ENCODE measurements around the gene FAM53B.

The FAM53B gene

GRCh38 chr10:124742413-124743190 lies 1.6 kb downstream of the FAM53B start:
- DNase-seq = peak in 1 of 2 donors; percentile 41
- H3K4me1 ChIP-seq (ENCODE audit: control insufficient read depth in 1 of 2, insufficient read depth in 2 of 2, low read length in 2 of 2) = peaks cover 10% of the 10 kb centered on the region in 2 experiments
- no peak overlapping the region for H3K9ac ChIP-seq (ENCODE audit: low read length)
- peak overlapping the region; percentile 0 for H2AFZ ChIP-seq (ENCODE audit: insufficient read depth, low read length, poor library complexity)
- H3K9me3 ChIP-seq (ENCODE audit: insufficient read depth, low read depth, low read length) = peaks cover 5% of the 10 kb centered on the region
- H3K36me3 ChIP-seq (ENCODE audit: control insufficient read depth in 1 of 2, insufficient read depth in 2 of 2, low read length in 2 of 2) = no peaks in the 10 kb centered on the region
- WGBS (ENCODE audit: extremely low coverage, insufficient coverage, insufficient read length) = no CpG with 5 or more reads among the region's 42 CpGs
- H3K18ac ChIP-seq (ENCODE audit: low read length) = no peak overlapping the region
- no peak overlapping the region for H2BK5ac ChIP-seq (ENCODE audit: low read depth, low read length, poor library complexity)
- no peak overlapping the region for H3K14ac ChIP-seq (ENCODE audit: low read length)
- no peak overlapping the region for H2BK120ac ChIP-seq (ENCODE audit: insufficient read depth, low read length, poor library complexity)
- H3K4me2 ChIP-seq (ENCODE audit: low read length) = peak overlapping the region; percentile 99
- no peak overlapping the region for H4K12ac ChIP-seq (ENCODE audit: low read depth, low read length)
- peak overlapping the region; percentile 82 for H3K4me3 ChIP-seq (ENCODE audit: low read depth, low read length)
- no peak overlapping the region for H2AK5ac ChIP-seq (ENCODE audit: low read length)
- H4K91ac ChIP-seq (ENCODE audit: low read depth, low read length) = no peak overlapping the region
- H3K27me3 ChIP-seq (ENCODE audit: insufficient read depth, low read length) = no peaks in the 10 kb centered on the region
- no peak overlapping the region for H3K23ac ChIP-seq (ENCODE audit: low read length)
- H3K79me1 ChIP-seq (ENCODE audit: low read length) = peaks cover 7% of the 10 kb centered on the region
- H3K79me2 ChIP-seq (ENCODE audit: control insufficient read depth, insufficient read depth, low read length, poor library complexity) = peaks cover 7% of the 10 kb centered on the region
- no peak overlapping the region for H4K8ac ChIP-seq (ENCODE audit: low read depth, low read length)
- H3K4ac ChIP-seq (ENCODE audit: low read depth, low read length) = no peak overlapping the region
- H2BK12ac ChIP-seq (ENCODE audit: low read length) = no peak overlapping the region
- no peak overlapping the region for H3K27ac ChIP-seq (ENCODE audit: low read depth, low read length)

DNA sequence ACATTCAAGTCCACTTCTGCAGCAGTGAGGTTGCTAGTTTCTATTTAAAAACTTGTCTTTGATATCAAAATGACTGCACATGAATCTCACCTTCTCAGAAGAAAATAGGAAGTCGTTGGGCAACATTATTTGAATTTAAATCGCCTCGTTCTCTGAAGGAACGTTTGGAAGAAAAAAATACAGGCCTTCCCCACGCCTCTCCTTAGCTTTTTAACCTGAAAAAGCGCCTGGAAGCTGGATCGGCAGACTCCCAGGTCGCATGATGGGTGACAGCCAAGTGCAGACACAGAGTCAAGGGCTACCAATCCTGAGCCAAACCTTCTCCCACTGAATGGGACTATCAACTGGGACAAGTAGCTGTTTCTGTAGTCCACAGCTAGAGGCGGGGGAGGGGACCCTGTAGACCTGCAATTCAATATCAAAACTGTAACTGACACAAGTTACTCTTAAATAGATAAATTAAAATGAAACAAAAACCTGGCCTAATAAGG lies 2.2 kb downstream of the FAM53B start:
- Histone ChIP-seq H3K14ac (ENCODE audit: low read length) (no peak overlapping the region), H3K4me2 (ENCODE audit: low read length) (no peak overlapping the region), H2AFZ (ENCODE audit: insufficient read depth, low read length, poor library complexity) (no peak overlapping the region), H3K27ac (ENCODE audit: low read depth, low read length) (no peak overlapping the region), H3K79me2 (ENCODE audit: control insufficient read depth, insufficient read depth, low read length, poor library complexity) (peaks cover 7% of the 10 kb centered on the region), H4K12ac (ENCODE audit: low read depth, low read length) (no peak overlapping the region), H2BK12ac (ENCODE audit: low read length) (no peak overlapping the region), H3K4me3 (ENCODE audit: low read depth, low read length) (no peak overlapping the region), H3K9ac (ENCODE audit: low read length) (no peak overlapping the region), H4K91ac (ENCODE audit: low read depth, low read length) (no peak overlapping the region), H4K8ac (ENCODE audit: low read depth, low read length) (no peak overlapping the region), H3K79me1 (ENCODE audit: low read length) (peaks cover 7% of the 10 kb centered on the region), H2BK120ac (ENCODE audit: insufficient read depth, low read length, poor library complexity) (no peak overlapping the region), H2AK5ac (ENCODE audit: low read length) (no peak overlapping the region), H3K27me3 (ENCODE audit: insufficient read depth, low read length) (no peaks in the 10 kb centered on the region), H3K36me3 (ENCODE audit: control insufficient read depth in 1 of 2, insufficient read depth in 2 of 2, low read length in 2 of 2) (no peaks in the 10 kb centered on the region), H3K4ac (ENCODE audit: low read depth, low read length) (no peak overlapping the region), H3K4me1 (ENCODE audit: control insufficient read depth in 1 of 2, insufficient read depth in 2 of 2, low read length in 2 of 2) (peaks cover 10% of the 10 kb centered on the region in 2 experiments), H2BK5ac (ENCODE audit: low read depth, low read length, poor library complexity) (no peak overlapping the region), H3K18ac (ENCODE audit: low read length) (no peak overlapping the region), H3K9me3 (ENCODE audit: insufficient read depth, low read depth, low read length) (peaks cover 5% of the 10 kb centered on the region), H3K23ac (ENCODE audit: low read length) (no peak overlapping the region)
- no CpG with 5 or more reads among the region's 9 CpGs for WGBS (ENCODE audit: extremely low coverage, insufficient coverage, insufficient read length)
- DNase-seq = no peak

DNA sequence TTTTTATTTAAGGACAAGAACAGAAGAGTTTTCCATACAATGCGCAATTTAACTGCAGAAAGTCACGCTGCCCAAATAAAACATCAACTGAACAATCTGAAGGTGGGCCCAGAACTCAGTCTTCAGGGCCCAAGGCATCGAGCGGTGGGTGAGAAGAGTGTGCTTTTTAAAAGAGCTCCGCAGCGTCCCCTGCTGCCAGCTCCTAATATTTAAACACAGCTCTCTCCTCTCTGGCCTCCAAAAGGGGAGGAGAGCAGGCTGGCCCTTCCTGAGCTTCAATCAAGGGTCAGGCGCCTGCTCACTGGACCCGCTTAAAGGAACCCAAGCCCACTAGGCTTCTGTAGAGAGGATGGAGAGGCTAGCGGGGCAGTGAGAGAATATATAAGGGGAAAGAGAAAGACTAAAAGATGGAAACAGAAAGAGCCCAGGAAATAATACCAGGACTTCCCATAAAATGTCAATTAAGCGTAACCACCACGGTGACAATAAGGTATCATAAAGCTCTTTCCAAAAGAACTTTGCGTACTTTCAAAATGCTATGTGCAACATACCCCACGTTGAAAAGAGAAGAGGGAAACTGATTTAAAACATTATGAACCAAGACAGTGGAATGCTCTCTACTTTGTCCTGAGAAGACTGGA lies 2.8 kb downstream of the FAM53B start:
- DNase-seq = peak; percentile 76 to 91
- no peak overlapping the region for H3K9ac ChIP-seq (ENCODE audit: low read length)
- no peaks in the 10 kb centered on the region for H3K36me3 ChIP-seq (ENCODE audit: control insufficient read depth in 1 of 2, insufficient read depth in 2 of 2, low read length in 2 of 2)
- H4K8ac ChIP-seq (ENCODE audit: low read depth, low read length) = no peak overlapping the region
- no peak overlapping the region for H3K4me2 ChIP-seq (ENCODE audit: low read length)
- H3K23ac ChIP-seq (ENCODE audit: low read length) = no peak overlapping the region
- peaks cover 5% of the 10 kb centered on the region for H3K9me3 ChIP-seq (ENCODE audit: insufficient read depth, low read depth, low read length)
- no peak overlapping the region for H2BK5ac ChIP-seq (ENCODE audit: low read depth, low read length, poor library complexity)
- no peak overlapping the region for H2AK5ac ChIP-seq (ENCODE audit: low read length)
- no peak overlapping the region for H3K14ac ChIP-seq (ENCODE audit: low read length)
- no peak overlapping the region for H3K27ac ChIP-seq (ENCODE audit: low read depth, low read length)
- WGBS (ENCODE audit: extremely low coverage, insufficient coverage, insufficient read length) = no CpG with 5 or more reads among the region's 13 CpGs
- no peak overlapping the region for H2AFZ ChIP-seq (ENCODE audit: insufficient read depth, low read length, poor library complexity)
- no peak overlapping the region for H4K91ac ChIP-seq (ENCODE audit: low read depth, low read length)
- no peak overlapping the region for H2BK120ac ChIP-seq (ENCODE audit: insufficient read depth, low read length, poor library complexity)
- H3K4ac ChIP-seq (ENCODE audit: low read depth, low read length) = no peak overlapping the region
- H3K79me2 ChIP-seq (ENCODE audit: control insufficient read depth, insufficient read depth, low read length, poor library complexity) = peaks cover 7% of the 10 kb centered on the region
- no peaks in the 10 kb centered on the region for H3K27me3 ChIP-seq (ENCODE audit: insufficient read depth, low read length)
- no peak overlapping the region for H2BK12ac ChIP-seq (ENCODE audit: low read length)
- H4K12ac ChIP-seq (ENCODE audit: low read depth, low read length) = no peak overlapping the region
- H3K18ac ChIP-seq (ENCODE audit: low read length) = no peak overlapping the region
- peaks cover 10% of the 10 kb centered on the region in 2 experiments for H3K4me1 ChIP-seq (ENCODE audit: control insufficient read depth in 1 of 2, insufficient read depth in 2 of 2, low read length in 2 of 2)
- no peak overlapping the region for H3K4me3 ChIP-seq (ENCODE audit: low read depth, low read length)
- H3K79me1 ChIP-seq (ENCODE audit: low read length) = peaks cover 7% of the 10 kb centered on the region

- Histone ChIP-seq H3K27me3 (ENCODE audit: insufficient read depth, low read length) (no peaks in the 10 kb centered on the region), H3K27ac (ENCODE audit: low read depth, low read length) (no peak overlapping the region), H3K4ac (ENCODE audit: low read depth, low read length) (no peak overlapping the region), H2AFZ (ENCODE audit: insufficient read depth, low read length, poor library complexity) (no peak overlapping the region), H3K4me2 (ENCODE audit: low read length) (no peak overlapping the region), H4K8ac (ENCODE audit: low read depth, low read length) (no peak overlapping the region), H3K4me3 (ENCODE audit: low read depth, low read length) (no peak overlapping the region), H3K4me1 (ENCODE audit: control insufficient read depth in 1 of 2, insufficient read depth in 2 of 2, low read length in 2 of 2) (peaks cover 11 to 14% of the 10 kb centered on the region in 2 experiments), H2BK120ac (ENCODE audit: insufficient read depth, low read length, poor library complexity) (no peak overlapping the region), H3K79me2 (ENCODE audit: control insufficient read depth, insufficient read depth, low read length, poor library complexity) (peaks cover 7% of the 10 kb centered on the region), H3K36me3 (ENCODE audit: control insufficient read depth in 1 of 2, insufficient read depth in 2 of 2, low read length in 2 of 2) (no peaks in the 10 kb centered on the region), H4K12ac (ENCODE audit: low read depth, low read length) (no peak overlapping the region), H2BK5ac (ENCODE audit: low read depth, low read length, poor library complexity) (no peak overlapping the region), H3K14ac (ENCODE audit: low read length) (no peak overlapping the region), H3K9me3 (ENCODE audit: insufficient read depth, low read depth, low read length) (peaks cover 5% of the 10 kb centered on the region), H4K91ac (ENCODE audit: low read depth, low read length) (no peak overlapping the region), H2BK12ac (ENCODE audit: low read length) (no peak overlapping the region), H3K23ac (ENCODE audit: low read length) (no peak overlapping the region), H3K18ac (ENCODE audit: low read length) (no peak overlapping the region), H2AK5ac (ENCODE audit: low read length) (no peak overlapping the region), H3K79me1 (ENCODE audit: low read length) (peaks cover 7% of the 10 kb centered on the region), H3K9ac (ENCODE audit: low read length) (no peak overlapping the region)
- no peak for DNase-seq
- WGBS (ENCODE audit: extremely low coverage, insufficient coverage, insufficient read length) = no CpG with 5 or more reads among the region's 18 CpGs
These were observed 3.6 kb downstream of the FAM53B start for GRCh38 chr10:124740369-124741280.
